ENCODE data around the gene PPFIA1. TPM values are rescaled to one million over a fixed set of nuclear protein-coding genes. Genes with fewer than 3 reads are reported as not detected.
"Not testable (repeated sequence)": the region's sequence is repeated elsewhere in the genome, so short reads cannot be mapped to it uniquely, and the experiment has no call there.

Gene PPFIA1
- total RNA-seq, 4 donors from 2014 or later: 43.7 to 82.8 (median 69.3) TPM

- Histone ChIP-seq H3K4me1 (no peaks in the 10 kb centered on the region), H3K4me3 (no peak overlapping the region), H3K9me3 (no peaks in the 10 kb centered on the region), H3K27ac (no peak overlapping the region), H3K36me3 (no peaks in the 10 kb centered on the region), H3K27me3 (no peaks in the 10 kb centered on the region)
- WGBS, 2 donors: 67 to 72% methylated on average over 14 to 21 of the region's 21 CpGs
- TF ChIP-seq CTCF (IDR thresholded peaks at IDR 0.05) (no peak), EP300 (IDR thresholded peaks at IDR 0.05) (no peak), POLR2A (IDR thresholded peaks at IDR 0.05) (no peak)
- no peak for DNase-seq (ENCODE audit: low spot score in 2 of 2)
Observed at GRCh38 chr11:70251659-70252321, 18.7 kb upstream of the PPFIA1 start.

GRCh38 chr11:70252844-70253243, 17.6 kb upstream of the PPFIA1 start:
- Histone ChIP-seq H3K9me3 (no peaks in the 10 kb centered on the region), H3K36me3 (no peaks in the 10 kb centered on the region), H3K27me3 (no peaks in the 10 kb centered on the region), H3K4me3 (no peak overlapping the region), H3K27ac (no peak overlapping the region), H3K4me1 (no peaks in the 10 kb centered on the region)
- DNase-seq (ENCODE audit: low spot score in 2 of 2): no peak
- TF ChIP-seq CTCF (IDR thresholded peaks at IDR 0.05) (no peak), POLR2A (IDR thresholded peaks at IDR 0.05) (no peak), EP300 (IDR thresholded peaks at IDR 0.05) (no peak)
- WGBS, 2 donors: 97 to 99% methylated on average over 12 of the region's 12 CpGs

GRCh38 chr11:70255477-70256116, 14.9 kb upstream of the PPFIA1 start:
- Histone ChIP-seq H3K4me1 (no peaks in the 10 kb centered on the region), H3K9me3 (no peaks in the 10 kb centered on the region), H3K27me3 (no peaks in the 10 kb centered on the region), H3K36me3 (no peaks in the 10 kb centered on the region), H3K4me3 (no peak overlapping the region), H3K27ac (no peak overlapping the region)
- 73 to 75% methylated on average over 12 of the region's 12 CpGs for WGBS, 2 donors
- DNase-seq (ENCODE audit: low spot score in 2 of 2): no peak
- TF ChIP-seq CTCF (IDR thresholded peaks at IDR 0.05) (no peak), EP300 (IDR thresholded peaks at IDR 0.05) (no peak), POLR2A (IDR thresholded peaks at IDR 0.05) (no peak)

GRCh38 chr11:70259077-70259476, 11.4 kb upstream of the PPFIA1 start:
- H3K27me3 ChIP-seq; H3K27ac ChIP-seq; H3K4me1 ChIP-seq; DNase-seq (ENCODE audit: low spot score in 2 of 2); H3K4me3 ChIP-seq; H3K9me3 ChIP-seq; H3K36me3 ChIP-seq: not testable (repeated sequence)
- WGBS, 2 donors: 68 to 83% methylated on average over 2 of the region's 2 CpGs

GRCh38 chr11:70262951-70263350, 7.5 kb upstream of the PPFIA1 start:
- no peak for DNase-seq (ENCODE audit: low spot score in 2 of 2)
- WGBS, 2 donors: 86 to 91% methylated on average over 6 of the region's 6 CpGs
- Histone ChIP-seq H3K36me3 (no peaks in the 10 kb centered on the region), H3K9me3 (no peaks in the 10 kb centered on the region), H3K4me1 (no peaks in the 10 kb centered on the region), H3K4me3 (no peak overlapping the region), H3K27ac (no peak overlapping the region), H3K27me3 (no peaks in the 10 kb centered on the region)
- no peak for TF ChIP-seq EP300 (IDR thresholded peaks at IDR 0.05)
- TF ChIP-seq POLR2A (IDR thresholded peaks at IDR 0.05): no peak
- no peak for TF ChIP-seq CTCF (IDR thresholded peaks at IDR 0.05)
